NT2/D1 (cell line): ENCODE measurements around the gene CCNA1.

Source experiments
- YY1 ChIP-seq: IDR thresholded peaks from 2 replicates; pipeline ENCODE4 v1.6.1; 2011; ENCODE audit not compliant: insufficient read length, insufficient read depth
- ZNF274 ChIP-seq: IDR thresholded peaks from 2 replicates; pipeline ENCODE4 v1.6.1; 2011; ENCODE audit warnings: mild to moderate bottlenecking, low read depth, low read length

DNA sequence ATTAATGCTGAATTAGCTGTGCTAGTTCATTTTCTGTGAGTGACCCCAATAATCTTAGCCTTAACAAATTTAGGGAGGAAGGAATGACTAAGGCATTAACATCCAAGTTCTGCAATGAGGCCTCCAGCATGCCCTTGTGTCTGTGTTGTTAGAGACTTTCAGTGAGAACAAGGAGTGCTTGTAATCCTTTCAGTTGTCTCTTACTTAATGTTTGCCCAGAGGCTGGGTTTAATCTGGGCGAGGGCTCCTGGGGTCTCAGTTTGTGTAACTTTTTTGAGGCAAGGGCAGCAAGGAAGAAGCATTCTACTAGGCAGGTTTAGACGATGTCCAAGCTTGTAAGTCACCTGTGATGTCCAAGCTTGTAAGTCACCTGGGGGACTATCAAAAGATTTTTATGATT is 24.3 kb downstream of the CCNA1 start:
- TF ChIP-seq YY1 (no peak), ZNF274 (no peak)
